Osteocyte (in vitro differentiated cells): ENCODE data around the gene HS2ST1. TPM values are rescaled to one million over a fixed set of nuclear protein-coding genes. Genes with fewer than 3 reads are reported as not detected.

ENCODE experiments used
- DNase-seq: peaks from one replicate; pipeline ENCODE4 v3.0.0; 2021; ENCODE audit warnings: mixed read lengths; ENCODE audit not compliant: unreplicated experiment; ENCODE audit errors: extremely low spot score
- H3K27ac Mint-ChIP-seq: one replicate; pipeline ENCODE4 v1.8.0; 2021; ENCODE audit warnings: mild to moderate bottlenecking, mixed read lengths; ENCODE audit not compliant: unreplicated experiment
- H3K27me3 Mint-ChIP-seq: one replicate; pipeline ENCODE4 v1.8.0; 2021; ENCODE audit warnings: mixed read lengths; ENCODE audit not compliant: unreplicated experiment
- H3K36me3 Mint-ChIP-seq: one replicate; pipeline ENCODE4 v1.8.0; 2021; ENCODE audit warnings: mixed read lengths; ENCODE audit not compliant: unreplicated experiment
- H3K4me1 Mint-ChIP-seq: one replicate; pipeline ENCODE4 v1.8.0; 2021; ENCODE audit warnings: mixed read lengths; ENCODE audit not compliant: unreplicated experiment
- H3K4me3 Mint-ChIP-seq: one replicate; pipeline ENCODE4 v1.8.0; 2021; ENCODE audit warnings: mild to moderate bottlenecking, moderate library complexity, mixed read lengths; ENCODE audit not compliant: unreplicated experiment
- H3K9me3 Mint-ChIP-seq: one replicate; pipeline ENCODE4 v1.8.0; 2021; ENCODE audit warnings: mixed read lengths; ENCODE audit not compliant: unreplicated experiment
- total RNA-seq: library from RNA; stranded (reverse); gene quantifications from 2 replicates; pipeline ENCODE4 v1.2.1, GENCODE V29; 2021
- TF ChIP-seq, protein P1 (sequence below): fragments of 200-600 bp; sonication (generic); IDR thresholded peaks from 2 replicates; pipeline ENCODE4 v1.5.0; 2021; ENCODE audit warnings: antibody characterized with exemption, mild to moderate bottlenecking, moderate library complexity

HS2ST1 gene
- total RNA-seq, 1 donor from 2014 or later: 26.8 TPM

DNA sequence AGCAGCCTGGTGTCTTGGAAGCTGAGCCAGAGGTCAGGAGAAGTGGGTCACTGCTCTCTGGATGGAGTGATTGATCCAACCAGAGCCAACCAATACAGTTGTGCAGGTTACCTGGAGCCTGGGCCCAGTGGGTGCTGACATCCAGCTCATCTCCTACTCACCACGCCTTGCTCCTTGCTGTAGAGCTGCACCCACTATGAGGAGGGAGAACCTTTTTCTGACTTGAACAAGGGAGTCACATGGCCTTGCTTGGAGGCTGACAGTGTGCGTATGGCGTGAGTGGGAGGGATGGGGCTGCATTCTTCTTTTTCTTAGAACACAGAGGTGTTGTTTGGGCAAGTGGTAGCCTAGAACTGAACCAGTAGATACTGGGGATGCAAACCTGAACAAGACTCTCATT, 213.1 kb downstream of the HS2ST1 start:
- DNase-seq: no peak
- Mint-ChIP-seq H3K4me1 (peaks cover 7% of the 10 kb centered on the region), H3K4me3 (no peak overlapping the region), H3K9me3 (no peaks in the 10 kb centered on the region), H3K27me3 (no peaks in the 10 kb centered on the region), H3K36me3 (no peaks in the 10 kb centered on the region), H3K27ac (no peak overlapping the region)
- TF ChIP-seq, protein P1, sequence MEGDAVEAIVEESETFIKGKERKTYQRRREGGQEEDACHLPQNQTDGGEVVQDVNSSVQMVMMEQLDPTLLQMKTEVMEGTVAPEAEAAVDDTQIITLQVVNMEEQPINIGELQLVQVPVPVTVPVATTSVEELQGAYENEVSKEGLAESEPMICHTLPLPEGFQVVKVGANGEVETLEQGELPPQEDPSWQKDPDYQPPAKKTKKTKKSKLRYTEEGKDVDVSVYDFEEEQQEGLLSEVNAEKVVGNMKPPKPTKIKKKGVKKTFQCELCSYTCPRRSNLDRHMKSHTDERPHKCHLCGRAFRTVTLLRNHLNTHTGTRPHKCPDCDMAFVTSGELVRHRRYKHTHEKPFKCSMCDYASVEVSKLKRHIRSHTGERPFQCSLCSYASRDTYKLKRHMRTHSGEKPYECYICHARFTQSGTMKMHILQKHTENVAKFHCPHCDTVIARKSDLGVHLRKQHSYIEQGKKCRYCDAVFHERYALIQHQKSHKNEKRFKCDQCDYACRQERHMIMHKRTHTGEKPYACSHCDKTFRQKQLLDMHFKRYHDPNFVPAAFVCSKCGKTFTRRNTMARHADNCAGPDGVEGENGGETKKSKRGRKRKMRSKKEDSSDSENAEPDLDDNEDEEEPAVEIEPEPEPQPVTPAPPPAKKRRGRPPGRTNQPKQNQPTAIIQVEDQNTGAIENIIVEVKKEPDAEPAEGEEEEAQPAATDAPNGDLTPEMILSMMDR: no peak

- no peak overlapping the region for H3K27ac Mint-ChIP-seq
- peaks cover 7% of the 10 kb centered on the region for H3K4me1 Mint-ChIP-seq
- H3K9me3 Mint-ChIP-seq: no peaks in the 10 kb centered on the region
- no peaks in the 10 kb centered on the region for H3K36me3 Mint-ChIP-seq
- TF ChIP-seq, protein P1: no peak
- DNase-seq: no peak
- H3K4me3 Mint-ChIP-seq: no peak overlapping the region
- H3K27me3 Mint-ChIP-seq: no peaks in the 10 kb centered on the region
These were observed 214.6 kb downstream of the HS2ST1 start for GRCh38 chr1:87129038-87129437.

GRCh38 chr1:87129606-87130005, 215.2 kb downstream of the HS2ST1 start:
- no peaks in the 10 kb centered on the region for H3K36me3 Mint-ChIP-seq
- no peak for DNase-seq
- H3K27me3 Mint-ChIP-seq: no peaks in the 10 kb centered on the region
- H3K4me1 Mint-ChIP-seq: peaks cover 8% of the 10 kb centered on the region
- TF ChIP-seq, protein P1: no peak
- no peak overlapping the region for H3K27ac Mint-ChIP-seq
- H3K4me3 Mint-ChIP-seq: no peak overlapping the region
- H3K9me3 Mint-ChIP-seq: no peaks in the 10 kb centered on the region

DNA sequence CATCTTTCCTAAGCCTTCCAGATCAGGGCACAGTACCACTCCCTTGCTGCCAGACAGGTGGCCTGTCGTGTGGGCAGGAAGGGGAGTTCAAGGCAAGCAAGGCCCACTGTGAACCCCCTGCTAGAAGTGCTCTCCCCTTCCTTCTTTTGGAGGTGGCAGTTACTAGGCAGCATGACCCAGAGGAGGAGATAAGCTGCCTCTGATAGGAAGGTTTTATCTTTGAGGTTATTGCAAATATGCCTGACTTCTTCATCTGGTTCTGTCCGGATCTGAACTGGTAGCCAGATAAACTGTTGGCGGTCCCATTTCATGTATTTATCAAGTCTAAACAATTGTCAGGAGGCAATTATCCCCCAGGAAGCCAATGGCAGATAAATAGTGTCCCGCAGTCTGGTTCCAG, 216.0 kb downstream of the HS2ST1 start:
- Mint-ChIP-seq H3K27ac (no peak overlapping the region), H3K36me3 (no peaks in the 10 kb centered on the region), H3K4me3 (no peak overlapping the region), H3K4me1 (peaks cover 10% of the 10 kb centered on the region), H3K27me3 (peaks cover 2% of the 10 kb centered on the region), H3K9me3 (no peaks in the 10 kb centered on the region)
- TF ChIP-seq, protein P1: no peak
- DNase-seq: no peak

GRCh38 chr1:87131809-87132283, 217.4 kb downstream of the HS2ST1 start:
- TF ChIP-seq, protein P1: peak; percentile 98
- Mint-ChIP-seq H3K27ac (no peak overlapping the region), H3K9me3 (no peaks in the 10 kb centered on the region), H3K4me3 (peak overlapping the region; percentile 65), H3K36me3 (no peaks in the 10 kb centered on the region), H3K27me3 (peaks cover 9% of the 10 kb centered on the region), H3K4me1 (peaks cover 7% of the 10 kb centered on the region)
- DNase-seq: peak; percentile 94
